GM21576 (cell line): Measurements from ENCODE around the gene VSIR.
A peak's percentile ranks its signal among the peaks of the same experiment; 100 is the strongest.

ENCODE experiments used
- ATAC-seq: cut with Tn5 transposase; IDR thresholded peaks from one replicate; pipeline ENCODE4 v1.9.1; 2021; ENCODE audit warnings: mild to moderate bottlenecking, moderate library complexity; ENCODE audit not compliant: unreplicated experiment

Gene VSIR

GRCh38 chr10:71735709-71736569 lies 37.4 kb downstream of the VSIR start:
- no peak for ATAC-seq

GRCh38 chr10:71734797-71735196 lies 38.5 kb downstream of the VSIR start:
- ATAC-seq: no peak

DNA sequence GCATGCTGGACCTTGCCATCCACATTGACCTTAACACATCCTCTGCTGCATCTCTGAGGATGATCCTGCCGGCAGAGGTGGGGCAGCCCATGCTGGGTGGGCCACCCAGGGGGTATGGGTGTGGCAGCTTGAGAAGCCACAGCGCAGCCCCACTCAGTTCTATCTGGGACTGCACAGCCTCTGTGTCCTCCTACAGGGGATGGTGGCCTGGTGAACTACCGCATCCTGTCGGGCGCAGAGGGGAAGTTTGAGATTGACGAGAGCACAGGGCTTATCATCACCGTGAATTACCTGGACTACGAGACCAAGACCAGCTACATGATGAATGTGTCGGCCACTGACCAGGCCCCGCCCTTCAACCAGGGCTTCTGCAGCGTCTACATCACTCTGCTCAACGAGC lies 41.5 kb downstream of the VSIR start:
- ATAC-seq: no peak

DNA sequence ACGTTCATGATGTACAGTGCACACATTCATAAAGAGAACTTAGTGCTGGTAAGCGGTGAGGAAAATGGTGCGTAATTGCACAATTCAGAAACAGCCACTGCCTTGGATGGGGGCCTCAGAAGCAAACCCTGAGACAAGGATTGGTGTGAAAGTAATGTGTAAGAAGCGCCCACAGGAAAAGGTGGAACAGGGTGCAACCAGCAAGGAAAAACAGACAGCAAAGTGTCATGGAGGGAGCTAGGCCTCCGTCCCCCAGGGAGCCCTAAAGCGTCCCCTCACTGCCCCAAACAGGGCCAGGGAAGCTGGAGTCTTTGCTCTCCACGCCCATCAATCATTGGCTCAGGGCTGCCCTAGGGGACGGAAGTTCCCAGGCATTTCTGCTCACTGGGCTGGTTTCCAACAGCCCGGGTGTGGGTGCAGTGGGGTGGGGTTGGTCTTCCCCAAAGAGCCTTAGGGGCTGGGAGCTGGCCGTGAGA lies 44.1 kb downstream of the VSIR start:
- ATAC-seq: no peak

DNA sequence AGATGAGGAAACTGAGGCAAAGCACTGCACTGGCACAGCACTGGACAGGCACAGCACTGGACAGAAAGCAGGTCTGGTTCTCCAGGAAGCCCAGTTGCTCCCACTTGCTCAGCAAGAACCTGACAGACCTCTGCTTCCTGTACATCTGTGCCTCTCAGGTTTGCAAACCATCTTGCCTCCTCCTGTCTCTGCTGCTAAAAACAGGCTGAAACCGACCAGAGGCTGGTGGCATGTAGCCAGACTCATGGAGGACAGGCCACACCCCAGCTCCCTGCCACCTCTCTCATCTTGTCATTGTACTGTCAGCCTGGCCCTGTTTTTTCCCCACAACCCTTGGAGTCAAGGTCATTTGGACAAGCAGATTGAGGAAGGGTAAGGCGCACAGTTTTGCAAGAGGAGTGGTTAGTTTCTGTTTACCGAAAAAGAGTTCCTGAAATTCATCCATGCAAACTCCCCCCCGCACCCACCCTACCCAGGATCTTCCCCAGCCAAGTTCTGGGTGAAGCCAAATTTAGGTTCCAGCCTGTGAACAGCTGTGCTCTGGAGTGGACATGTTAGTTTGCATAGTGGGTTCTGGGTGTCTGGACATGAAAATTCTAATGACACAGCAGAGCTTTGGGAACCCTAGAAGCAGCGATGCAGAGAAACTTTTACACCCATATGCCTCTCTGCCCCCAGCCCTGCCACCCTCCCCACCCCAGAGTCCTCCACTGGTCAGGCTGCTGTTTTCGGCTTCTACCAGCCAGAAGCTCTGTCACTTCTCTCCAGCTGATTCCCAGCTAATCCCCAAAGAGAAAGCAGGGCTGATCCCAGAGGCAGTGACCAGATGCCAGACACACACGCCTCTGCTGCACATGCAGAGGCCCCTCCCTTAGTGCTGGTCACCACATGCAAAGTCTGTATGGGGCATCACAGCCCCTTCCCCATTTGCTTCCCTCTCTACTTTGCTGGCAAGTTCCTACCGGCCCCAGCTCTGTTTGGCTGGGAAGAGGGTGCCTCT lies 45.3 kb downstream of the VSIR start:
- peak; percentile 58 for ATAC-seq

DNA sequence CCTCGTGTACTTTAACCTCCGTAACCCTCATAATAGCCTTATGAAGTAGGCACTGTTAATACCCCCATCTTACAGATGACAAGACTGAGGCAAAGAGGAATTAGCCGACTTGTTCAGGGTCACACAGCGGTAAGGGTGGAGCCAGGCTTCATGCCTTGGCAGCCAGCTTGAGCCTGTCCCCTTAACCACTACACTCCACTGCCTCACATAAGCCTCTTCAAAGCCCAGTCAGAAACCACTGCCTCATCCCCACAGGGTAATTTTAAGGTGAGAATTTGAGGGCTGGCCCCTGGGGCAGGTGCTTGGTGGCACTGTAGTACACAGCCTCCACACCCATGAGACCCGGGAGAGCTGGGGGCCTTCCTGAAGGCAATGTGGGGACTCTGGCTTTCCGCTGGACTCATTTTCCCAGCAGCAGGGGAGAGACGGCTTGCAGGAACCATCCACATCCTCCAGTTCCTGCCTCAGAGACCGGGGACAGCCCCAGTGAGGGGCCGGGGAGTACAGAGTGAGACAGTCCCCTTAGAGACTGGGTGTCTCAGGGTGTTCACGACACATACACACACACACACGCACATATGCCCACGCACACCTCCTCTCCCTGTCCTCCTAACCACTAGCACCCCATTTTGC lies 46.1 kb downstream of the VSIR start:
- peak; percentile 43 for ATAC-seq

- no peak for ATAC-seq
Observed at GRCh38 chr10:71726580-71727104, 46.7 kb downstream of the VSIR start.

DNA sequence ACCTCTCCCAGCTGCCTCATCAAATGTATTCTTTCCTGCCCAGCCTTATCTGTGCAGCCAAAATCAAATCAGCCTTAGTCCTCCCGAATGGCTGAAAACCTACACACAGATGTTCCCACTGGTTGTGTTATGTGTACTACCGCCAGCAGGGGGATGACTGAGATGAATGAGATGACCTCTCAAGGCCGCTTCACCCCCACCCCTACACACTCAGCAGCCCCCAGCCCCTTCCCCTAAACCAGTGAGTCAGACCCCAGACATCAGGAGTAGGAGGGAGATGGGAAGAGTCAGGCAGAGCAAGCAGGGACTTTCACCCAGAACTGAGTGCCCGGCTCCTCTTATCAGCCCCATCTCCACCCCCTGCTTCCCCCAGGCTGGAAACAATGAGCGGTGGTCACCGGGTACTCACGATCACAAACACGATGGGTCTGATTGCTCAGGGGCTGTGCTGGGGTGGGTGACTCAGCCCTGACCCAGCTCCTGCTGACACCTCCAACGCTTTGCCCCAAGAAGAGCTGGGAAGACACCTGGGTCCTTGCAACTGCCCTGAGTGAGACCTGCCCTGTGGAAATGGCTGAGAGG lies 47.2 kb downstream of the VSIR start:
- no peak for ATAC-seq

DNA sequence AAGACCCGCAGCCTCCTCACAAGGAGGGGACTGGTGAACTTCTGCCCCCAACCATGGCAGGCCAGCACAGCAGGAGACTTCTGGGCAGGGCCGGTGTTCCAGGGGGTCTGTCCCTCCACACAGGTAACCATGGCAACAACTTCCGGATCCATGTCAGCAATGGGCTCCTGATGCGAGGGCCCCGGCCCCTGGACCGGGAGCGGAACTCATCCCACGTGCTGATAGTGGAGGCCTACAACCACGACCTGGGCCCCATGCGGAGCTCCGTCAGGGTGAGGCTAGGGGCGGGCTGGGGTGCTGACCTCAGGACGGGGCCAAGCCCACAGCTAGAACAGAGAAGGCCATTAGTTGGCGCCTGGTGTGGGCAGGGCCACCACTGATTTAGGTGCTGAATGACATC lies 48.1 kb downstream of the VSIR start:
- ATAC-seq: no peak

DNA sequence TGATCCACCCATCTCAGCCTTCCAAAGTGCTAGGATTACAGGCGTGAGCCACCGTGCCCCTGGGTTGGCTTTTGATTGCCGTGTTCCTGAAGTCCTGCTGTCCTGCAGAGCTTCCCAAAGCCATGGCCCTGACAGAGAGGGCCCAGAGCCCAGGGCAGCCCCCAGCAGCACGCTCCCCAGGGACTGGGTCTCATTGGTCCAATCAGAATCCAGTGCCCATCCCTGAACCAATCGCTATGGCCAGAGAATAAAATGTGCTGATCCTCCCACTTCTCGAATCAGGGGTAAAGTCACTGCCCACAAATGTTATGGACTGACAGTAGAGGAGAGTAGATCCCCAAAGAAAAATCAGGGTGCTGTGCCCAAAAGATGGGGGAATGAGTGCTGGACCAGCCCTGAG lies 48.8 kb downstream of the VSIR start:
- no peak for ATAC-seq

DNA sequence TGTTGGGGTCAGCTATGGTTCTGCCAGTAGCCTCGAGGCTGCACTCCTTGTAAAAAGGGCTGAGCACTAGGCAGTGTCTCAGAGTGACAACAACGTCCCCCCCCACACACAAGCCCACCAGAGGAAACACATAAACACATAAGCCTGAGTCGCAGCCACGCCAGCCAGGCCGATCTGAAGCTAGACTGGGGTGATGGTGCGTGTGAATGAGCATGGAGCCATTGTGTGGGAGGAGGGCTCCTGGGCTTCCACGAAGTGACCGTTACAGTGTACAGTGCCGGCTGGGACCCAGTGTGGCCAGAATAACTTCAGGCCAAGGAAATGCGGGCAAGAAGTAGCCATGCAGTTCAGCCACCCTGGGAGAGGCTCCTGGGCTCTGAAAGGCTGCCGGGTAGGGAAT lies 50.0 kb downstream of the VSIR start:
- ATAC-seq: no peak

- ATAC-seq: no peak
Observed at GRCh38 chr10:71722849-71723248, 50.5 kb downstream of the VSIR start.

DNA sequence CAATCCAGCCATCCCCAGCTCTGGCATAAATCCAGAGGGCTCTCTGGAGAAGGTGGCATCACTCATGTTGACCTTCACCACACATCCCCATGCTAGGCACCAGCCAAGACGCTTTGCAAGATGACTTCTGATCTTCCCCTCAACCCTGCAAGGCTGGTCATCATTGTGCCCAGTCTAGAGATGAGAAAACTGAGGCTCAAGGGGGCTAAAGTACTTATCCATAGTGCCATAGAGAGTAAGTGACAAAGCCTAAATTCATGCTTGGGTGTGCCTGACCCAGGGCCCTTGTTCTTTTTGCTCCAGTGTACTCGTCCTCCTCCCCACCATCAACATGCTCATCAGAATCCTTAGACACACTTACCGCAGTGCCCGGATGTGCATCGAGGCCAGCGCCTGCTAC lies 52.0 kb downstream of the VSIR start:
- no peak for ATAC-seq

DNA sequence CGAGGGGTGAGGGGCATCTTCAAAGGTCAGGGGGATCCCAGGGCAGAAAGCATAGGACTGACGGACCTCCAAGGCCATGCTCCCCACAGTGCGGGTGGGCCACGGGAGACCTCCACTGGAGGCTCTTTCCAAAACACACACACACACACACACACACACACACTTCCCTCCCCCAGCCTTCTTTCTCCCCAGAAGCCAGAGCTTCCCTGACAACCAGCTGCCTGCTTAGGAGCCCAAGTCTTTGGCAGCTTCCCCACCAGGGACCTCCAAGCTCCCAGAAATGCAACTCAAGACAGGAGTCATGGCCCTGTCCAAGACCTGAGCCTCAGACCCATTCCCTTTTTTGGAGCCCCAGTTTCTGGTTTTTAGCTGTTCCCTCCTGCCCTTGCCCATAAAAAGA lies 53.0 kb downstream of the VSIR start:
- no peak for ATAC-seq

DNA sequence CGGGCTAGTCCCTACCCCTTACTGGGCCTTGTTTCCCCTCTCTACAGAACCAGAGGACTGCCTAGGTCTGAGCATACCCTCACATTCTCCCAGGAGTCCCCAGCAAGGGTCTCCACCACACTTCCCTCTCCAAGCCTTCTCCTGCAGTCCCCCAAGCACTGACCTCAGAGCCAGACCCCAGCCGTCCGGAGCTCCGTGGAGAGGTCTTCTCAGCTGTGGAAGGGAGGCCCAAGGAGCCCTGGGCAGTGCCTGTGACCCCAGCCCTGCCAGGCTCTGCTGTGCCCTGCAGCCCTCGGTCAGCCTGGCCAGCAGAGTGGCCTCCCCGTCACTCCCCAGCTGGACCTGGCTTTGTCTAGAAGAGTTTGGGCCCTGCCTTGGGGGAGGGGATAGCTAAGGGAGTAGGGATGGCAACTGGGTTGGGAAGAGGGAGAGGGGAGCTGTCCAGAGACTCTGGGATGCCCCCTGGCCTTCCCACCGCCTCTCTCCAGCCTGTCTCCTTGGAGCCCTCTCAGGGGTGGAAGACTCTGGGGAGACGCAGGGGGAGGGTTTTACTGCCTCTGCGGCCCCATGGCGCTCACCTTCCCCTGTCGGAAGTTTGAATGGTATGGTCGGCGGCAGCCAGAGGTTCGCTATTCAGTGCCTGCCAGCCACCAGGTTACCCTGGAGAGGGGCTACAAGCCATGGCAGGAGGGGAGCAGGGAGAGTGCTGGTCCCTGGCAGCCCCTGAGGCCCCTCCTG lies 53.7 kb downstream of the VSIR start, which contains the start of gene C10orf105:
Gene C10orf105, minus strand, starts transcription at position 315 of the 738 bp plus-strand sequence. CDS start 3,441 bp downstream, outside the sequence.
- no peak for ATAC-seq

- no peak for ATAC-seq
Observed at GRCh38 chr10:71719042-71719441, 54.3 kb downstream of the VSIR start.

- no peak for ATAC-seq
Observed at GRCh38 chr10:71718165-71718698, 55.1 kb downstream of the VSIR start.

DNA sequence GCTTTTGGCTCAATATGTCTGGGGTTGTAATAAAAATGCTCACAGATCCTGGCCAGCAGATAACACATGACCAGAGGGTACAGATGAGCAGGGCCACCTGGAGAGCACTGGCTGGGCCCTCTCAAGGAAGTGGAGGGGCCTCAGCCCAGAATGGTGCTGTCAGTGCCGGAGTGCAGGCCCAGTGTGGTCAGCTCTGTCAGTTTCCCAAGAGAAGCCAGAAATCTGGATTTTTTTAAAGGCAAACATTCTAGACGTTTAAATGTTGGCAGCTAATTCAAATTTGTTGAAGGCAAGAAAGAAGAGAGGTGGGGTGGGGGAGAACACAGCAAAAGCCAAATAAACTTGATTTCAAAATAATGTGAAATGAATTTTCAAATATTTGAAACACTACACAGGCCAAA lies 55.8 kb downstream of the VSIR start:
- no peak for ATAC-seq

DNA sequence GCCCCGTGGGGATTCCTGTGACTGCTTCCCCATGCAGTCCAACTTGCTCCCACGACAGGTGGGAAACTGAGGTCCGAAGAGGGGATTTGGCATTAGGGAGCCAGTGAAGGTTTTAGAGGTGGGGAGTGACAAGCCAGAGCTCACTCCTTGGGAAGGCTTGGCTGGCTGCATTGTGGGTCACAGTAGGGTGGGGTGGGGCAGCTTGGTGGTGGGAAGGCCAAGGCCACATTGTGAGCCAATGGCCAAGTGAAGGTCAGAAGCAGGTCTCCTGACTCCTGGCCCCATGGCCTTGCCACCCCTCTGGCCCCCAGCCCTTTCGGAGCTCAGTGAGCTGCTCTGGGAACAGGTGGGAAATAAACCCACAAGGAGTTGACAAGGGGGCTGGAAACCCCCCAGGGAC lies 56.3 kb downstream of the VSIR start:
- ATAC-seq: no peak
